ENCODE measurements around the gene EMILIN2.

EMILIN2 gene

DNA sequence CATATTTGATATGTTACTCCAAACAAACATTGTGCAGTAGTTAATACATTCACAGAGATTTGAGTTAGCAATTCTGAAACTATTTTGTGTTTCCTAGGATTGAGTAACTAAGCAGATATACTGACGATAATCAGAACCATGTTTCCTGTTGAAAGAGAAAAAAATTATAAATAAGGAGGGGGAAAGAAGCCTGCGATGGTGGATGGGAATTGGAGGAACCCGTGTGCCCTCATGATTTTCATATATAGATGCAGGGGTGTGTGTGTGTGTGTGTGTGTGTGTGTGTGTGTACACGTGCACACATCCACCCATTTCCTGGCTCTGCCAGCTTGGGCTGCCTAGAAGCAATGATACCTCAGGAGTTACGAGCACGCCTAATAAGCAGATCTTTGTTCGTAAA is 109.2 kb downstream of the EMILIN2 start:
- no peak for DNase-seq (ENCODE audit: low spot score)

DNA sequence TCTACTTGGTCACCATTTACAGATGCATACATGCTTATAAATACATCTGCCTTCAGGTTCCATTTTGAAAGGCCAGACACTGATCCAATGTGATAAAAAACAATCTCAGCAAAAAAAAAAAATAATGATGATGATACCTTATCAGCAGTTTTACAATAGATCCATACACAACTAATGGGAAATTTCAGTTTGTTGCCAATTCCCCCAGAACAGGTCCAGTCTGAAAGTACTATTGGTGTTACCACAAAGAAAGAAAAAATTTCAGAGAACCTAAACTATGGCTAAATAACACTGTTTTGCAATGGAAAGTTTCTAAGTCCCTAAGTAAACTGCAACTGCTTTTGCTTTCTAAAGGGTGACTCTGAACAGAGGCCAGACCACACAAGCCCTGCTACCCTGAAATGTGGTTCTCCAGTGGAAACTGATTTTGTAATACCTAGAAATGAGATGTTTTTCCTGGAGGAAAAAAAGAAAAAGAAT is 112.1 kb downstream of the EMILIN2 start:
- no peak for DNase-seq (ENCODE audit: low spot score)

DNA sequence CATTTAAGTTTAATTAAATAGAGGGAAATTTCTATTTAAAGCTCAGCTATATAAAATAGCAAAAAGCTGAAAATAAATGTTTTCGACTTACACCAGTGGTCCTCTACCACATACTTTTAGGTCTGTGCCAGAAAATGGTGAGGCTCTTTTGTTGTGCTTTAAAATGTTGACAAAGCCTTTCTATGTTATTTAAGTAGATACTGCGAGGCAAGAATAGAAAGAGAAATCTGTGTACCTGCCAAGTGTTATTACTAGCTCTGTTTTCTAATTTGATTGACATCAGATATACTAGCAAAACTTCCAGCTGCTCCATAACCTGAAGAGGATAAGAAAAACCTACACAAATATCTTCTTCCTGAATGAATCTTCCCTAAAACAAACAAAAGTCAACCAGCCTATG is 112.5 kb downstream of the EMILIN2 start:
- no peak for DNase-seq (ENCODE audit: low spot score)

- DNase-seq (ENCODE audit: low spot score), result no peak
These were observed 114.3 kb downstream of the EMILIN2 start for GRCh38 chr18:2960983-2961696.

GRCh38 chr18:2961821-2962220 is 115.0 kb downstream of the EMILIN2 start:
- peak; percentile 70 for DNase-seq (ENCODE audit: low spot score)

GRCh38 chr18:2963048-2963447 is 116.2 kb downstream of the EMILIN2 start:
- DNase-seq (ENCODE audit: low spot score), result no peak

GRCh38 chr18:2964361-2965010 is 117.7 kb downstream of the EMILIN2 start:
- no peak for DNase-seq (ENCODE audit: low spot score)

Data from kidney tubule cell (primary cell).